ENCODE results near the gene ERCC4. TPM values are rescaled to one million over a fixed set of nuclear protein-coding genes. Genes with fewer than 3 reads are reported as not detected.

The ERCC4 gene
- total and polyA plus RNA-seq, 2 of the 8 experiments (the other 6 are each of a cell fraction or from before 2014, with no cell fraction given) = 1.6 to 13.2 TPM

DNA sequence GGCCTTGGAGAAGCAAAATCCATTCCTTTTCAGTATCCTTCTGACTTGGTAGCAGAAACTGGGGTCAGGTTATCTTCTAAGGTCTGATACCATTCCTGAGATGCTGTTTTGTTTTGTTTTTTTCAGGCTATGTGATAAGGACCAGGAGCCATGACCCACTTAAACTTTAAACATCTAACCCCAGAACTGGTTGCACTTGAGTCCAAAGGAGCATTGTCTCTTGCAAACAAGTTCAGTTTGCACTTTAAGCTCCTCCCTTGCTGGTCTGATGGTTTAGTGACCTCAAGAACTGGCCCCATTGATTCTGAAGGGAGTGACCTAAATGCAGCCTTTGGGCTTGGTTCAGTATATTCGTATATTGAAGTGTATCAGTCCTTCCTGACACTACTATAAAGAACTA, 75.2 kb downstream of the ERCC4 start:
- H3K23me2 ChIP-seq (ENCODE audit: low read depth, low read length) = no peaks in the 10 kb centered on the region
- no peak overlapping the region for H3K4me3 ChIP-seq (ENCODE audit: extremely low read depth in 1 of 4, insufficient read depth in 2 of 4, low read depth in 3 of 4, low read length in 4 of 4)
- H3K9me3 ChIP-seq (ENCODE audit: insufficient read depth in 2 of 2, low read depth in 1 of 2, low read length in 1 of 2) = no peaks in the 10 kb centered on the region
- no peak overlapping the region for H3K56ac ChIP-seq (replicated peaks; ENCODE audit: insufficient read length, low read depth, low read length)
- H3K4ac ChIP-seq (replicated peaks; ENCODE audit: insufficient read length, low read depth, low read length) = no peak overlapping the region
- CTCF ChIA-PET (ENCODE audit: partially characterized antibody) = interaction anchor here (0.7 kb wide), 1 partner anchor 191 kb away, joined by 3 read pairs; no protein-coding TSS in a partner anchor
- H2BK5ac ChIP-seq (ENCODE audit: low read depth, low read length) = no peak overlapping the region
- H3K79me1 ChIP-seq (ENCODE audit: low read depth, low read length) = no peaks in the 10 kb centered on the region
- no peak for DNase-seq (ENCODE audit: low read depth in 1 of 2, low spot score in 2 of 2)
- no peaks in the 10 kb centered on the region for H3K27me3 ChIP-seq (replicated peaks in 1 of 4; ENCODE audit: control insufficient read depth in 3 of 4, extremely low read depth in 1 of 4, insufficient read depth in 3 of 4, low read length in 3 of 4)
- H2BK15ac ChIP-seq (ENCODE audit: low read length) = no peak overlapping the region
- H3K27ac ChIP-seq (ENCODE audit: low read depth, low read length) = no peak overlapping the region
- FAIRE-seq = no peak
- H4K5ac ChIP-seq (ENCODE audit: insufficient read length, low read depth, low read length) = no peak overlapping the region
- H3K4me1 ChIP-seq (replicated peaks in 1 of 4; ENCODE audit: control insufficient read depth in 3 of 4, insufficient read depth in 4 of 4, low read length in 3 of 4) = no peaks in the 10 kb centered on the region
- H3K23ac ChIP-seq (ENCODE audit: insufficient read length) = no peak overlapping the region
- no peak overlapping the region for H4K91ac ChIP-seq (replicated peaks; ENCODE audit: insufficient read length, low read length)
- H3K18ac ChIP-seq (ENCODE audit: extremely low read depth, low read length) = no peak overlapping the region
- no peaks in the 10 kb centered on the region for H3K79me2 ChIP-seq (ENCODE audit: control insufficient read depth in 1 of 2, insufficient read depth in 2 of 2, low read length in 2 of 2)
- H3K9ac ChIP-seq (replicated peaks in 1 of 4; ENCODE audit: extremely low read depth in 1 of 4, low read depth in 3 of 4, low read length in 3 of 4) = no peak overlapping the region
- H3K14ac ChIP-seq (ENCODE audit: insufficient read length) = no peak overlapping the region
- H2BK120ac ChIP-seq (replicated peaks; ENCODE audit: low read depth, low read length) = no peak overlapping the region
- POLR2A ChIA-PET (ENCODE audit: partially characterized antibody) = no interaction called here
- no peak overlapping the region for H4K8ac ChIP-seq (ENCODE audit: extremely low read depth, insufficient read depth, low read length)
- no peaks in the 10 kb centered on the region for H4K20me1 ChIP-seq (replicated peaks in 1 of 2; ENCODE audit: control insufficient read depth in 1 of 2, insufficient read depth in 2 of 2, low read length in 2 of 2)
- H2AFZ ChIP-seq (ENCODE audit: low read length) = no peak overlapping the region
- no peak overlapping the region for H2BK20ac ChIP-seq (ENCODE audit: low read length)
- no peak overlapping the region for H3K4me2 ChIP-seq (ENCODE audit: insufficient read depth in 1 of 2, low read depth in 2 of 2, low read length in 2 of 2)
- H2BK12ac ChIP-seq (ENCODE audit: low read depth, low read length) = no peak overlapping the region
- H2AK5ac ChIP-seq (ENCODE audit: low read depth, low read length) = no peak overlapping the region
- 82% methylated on average over 1 of the region's 1 CpG; no CpG with 5 or more reads in 1 of the 2 experiments for WGBS, 2 experiments (ENCODE audit: extremely low coverage in 1 of 2, insufficient coverage in 1 of 2, insufficient read length in 1 of 2, insufficient replicate concordance in 2 of 2, low coverage in 1 of 2, low lambda C conversion rate in 2 of 2, missing lambda C conversion rate in 1 of 2)
- no peaks in the 10 kb centered on the region for H3K36me3 ChIP-seq (ENCODE audit: control insufficient read depth in 2 of 4, insufficient read depth in 4 of 4, low read length in 3 of 4)
- TF ChIP-seq EZH2 (IDR thresholded peaks at IDR 0.05; ENCODE audit: low read depth, low read length, severe bottlenecking) = no peak
- no peak for TF ChIP-seq SP2 (IDR thresholded peaks at IDR 0.05; ENCODE audit: low read length)
- no peak for TF ChIP-seq RBBP5 (IDR thresholded peaks at IDR 0.05; ENCODE audit: borderline replicate concordance, low read depth, low read length)
- TF ChIP-seq CHD1 (IDR thresholded peaks at IDR 0.05; ENCODE audit: low read depth, low read length) = no peak
- no peak for TF ChIP-seq KDM1A (IDR thresholded peaks at IDR 0.05; ENCODE audit: borderline replicate concordance, low read length)
- TF ChIP-seq EP300 (IDR thresholded peaks at IDR 0.05; ENCODE audit: borderline replicate concordance in 1 of 2, low read depth in 2 of 2, low read length in 2 of 2) = no peak
